GM18507 (cell line): ENCODE data around the gene CHST4.
"Not testable (repeated sequence)": the region's sequence is repeated elsewhere in the genome, so short reads cannot be mapped to it uniquely, and the experiment has no call there.

ENCODE experiments used
- DNase-seq: peaks from one replicate; pipeline ENCODE4 v3.0.0; 2011; ENCODE audit warnings: low read depth; ENCODE audit not compliant: insufficient read length; ENCODE audit errors: extremely low spot score
- FAIRE-seq: peaks from 2 replicates; lab custom pipeline; 2011; peaks lifted over from hg19 to GRCh38; lab: Jason Lieb, UNC

Gene CHST4

GRCh38 chr16:71526111-71526631 lies at the start of gene CHST4:
CHST4 (plus strand) TSS chr16:71526426; CDS start chr16:71536678, 10,252 bp downstream.
- FAIRE-seq (no peak), DNase-seq (no peak)

- FAIRE-seq (no peak), DNase-seq (no peak)
Observed at GRCh38 chr16:71476457-71477124, 49.6 kb upstream of the CHST4 start.

GRCh38 chr16:71479420-71479819 lies 46.8 kb upstream of the CHST4 start:
- DNase-seq, result no peak
- FAIRE-seq, result no peak

GRCh38 chr16:71480956-71481355 lies 45.3 kb upstream of the CHST4 start:
- FAIRE-seq (no peak), DNase-seq (no peak)

GRCh38 chr16:71482569-71482968 lies 43.7 kb upstream of the CHST4 start:
- DNase-seq (no peak), FAIRE-seq (no peak)

- DNase-seq, result peak; percentile 54
- peak; percentile 95 for FAIRE-seq
Observed at GRCh38 chr16:71484006-71484893, 42.0 kb upstream of the CHST4 start.

- DNase-seq, result no peak
- FAIRE-seq, result no peak
Observed at GRCh38 chr16:71489122-71489521, 37.1 kb upstream of the CHST4 start, which contains the start of gene ZNF19. ZNF19 (minus strand) TSS chr16:71489324; CDS start chr16:71482114, 7,210 bp downstream.

GRCh38 chr16:71490361-71490760 lies 35.9 kb upstream of the CHST4 start:
- FAIRE-seq (no peak), DNase-seq (no peak)

GRCh38 chr16:71491054-71491453 lies 35.2 kb upstream of the CHST4 start:
- DNase-seq, result no peak
- no peak for FAIRE-seq

GRCh38 chr16:71492786-71493185 lies 33.4 kb upstream of the CHST4 start:
- no peak for DNase-seq
- FAIRE-seq, result no peak

GRCh38 chr16:71493213-71493612 lies 33.0 kb upstream of the CHST4 start:
- DNase-seq (no peak), FAIRE-seq (no peak)

GRCh38 chr16:71498031-71498430 lies 28.2 kb upstream of the CHST4 start:
- DNase-seq (no peak), FAIRE-seq (no peak)

GRCh38 chr16:71499775-71500364 lies 26.4 kb upstream of the CHST4 start:
- FAIRE-seq (peak; percentile 84), DNase-seq (peak; percentile 30)

GRCh38 chr16:71500964-71501363 lies 25.3 kb upstream of the CHST4 start:
- DNase-seq (no peak), FAIRE-seq (no peak)

- DNase-seq, result no peak
- no peak for FAIRE-seq
Observed at GRCh38 chr16:71501547-71501946, 24.7 kb upstream of the CHST4 start.

- not testable (repeated sequence) for FAIRE-seq, DNase-seq
Observed at GRCh38 chr16:71504051-71504450, 22.2 kb upstream of the CHST4 start.

- DNase-seq (no peak), FAIRE-seq (no peak)
Observed at GRCh38 chr16:71504901-71505300, 21.3 kb upstream of the CHST4 start.

- FAIRE-seq, result no peak
- no peak for DNase-seq
Observed at GRCh38 chr16:71507061-71507460, 19.2 kb upstream of the CHST4 start.

- no peak for FAIRE-seq
- no peak for DNase-seq
Observed at GRCh38 chr16:71513302-71513701, 12.9 kb upstream of the CHST4 start.

- DNase-seq, result no peak
- FAIRE-seq, result no peak
Observed at GRCh38 chr16:71514476-71514875, 11.8 kb upstream of the CHST4 start.
